Fibroblast of pulmonary artery (primary cell): ENCODE results near the gene TWIST2.

Experiments
- DNase-seq: peaks from one replicate; pipeline ENCODE4 v3.0.0-alpha.2; 2010; ENCODE audit warnings: low read depth
- H3K4me3 ChIP-seq: replicated peaks from 2 replicates; pipeline ENCODE4 v1.5.1; 2011; ENCODE audit warnings: low read depth, mild to moderate bottlenecking, control low read depth, low read length, moderate library complexity
- CTCF ChIP-seq: IDR thresholded peaks from 2 replicates; pipeline ENCODE4 v1.5.1; 2011; ENCODE audit warnings: mild to moderate bottlenecking, control low read depth, low read length, inconsistent platforms; ENCODE audit errors: missing control alignments

The TWIST2 gene

DNA sequence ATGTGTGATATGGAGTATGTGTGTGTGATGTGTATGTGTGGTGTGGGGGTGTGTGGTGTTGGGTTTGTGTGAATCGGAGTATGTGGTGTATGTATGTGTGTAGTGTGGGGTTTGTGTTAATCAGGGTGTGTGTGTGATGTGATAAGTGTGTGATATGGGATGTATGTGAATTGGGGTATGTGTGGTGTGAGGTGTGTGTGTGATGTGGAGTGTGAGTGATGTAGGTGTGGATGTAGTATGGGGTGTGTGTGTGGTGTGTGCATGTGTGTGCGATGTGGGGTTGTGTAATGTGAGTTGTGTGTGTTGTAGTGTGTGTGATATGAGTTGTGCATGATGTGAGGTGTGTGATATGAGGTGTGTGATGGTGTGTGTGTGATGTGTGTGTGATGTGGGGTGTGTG lies 54.4 kb downstream of the TWIST2 start:
- no peak for TF ChIP-seq CTCF

GRCh38 chr2:238903141-238903540 lies 55.3 kb downstream of the TWIST2 start:
- DNase-seq: no peak
- no peak for TF ChIP-seq CTCF
- H3K4me3 ChIP-seq: no peak overlapping the region

More for the DNA sequence above, 54.4 kb downstream of the TWIST2 start:
- no peak overlapping the region for H3K4me3 ChIP-seq
- DNase-seq: no peak

GRCh38 chr2:238904177-238904576 lies 56.3 kb downstream of the TWIST2 start:
- DNase-seq: no peak
- no peak overlapping the region for H3K4me3 ChIP-seq
- TF ChIP-seq CTCF: no peak

DNA sequence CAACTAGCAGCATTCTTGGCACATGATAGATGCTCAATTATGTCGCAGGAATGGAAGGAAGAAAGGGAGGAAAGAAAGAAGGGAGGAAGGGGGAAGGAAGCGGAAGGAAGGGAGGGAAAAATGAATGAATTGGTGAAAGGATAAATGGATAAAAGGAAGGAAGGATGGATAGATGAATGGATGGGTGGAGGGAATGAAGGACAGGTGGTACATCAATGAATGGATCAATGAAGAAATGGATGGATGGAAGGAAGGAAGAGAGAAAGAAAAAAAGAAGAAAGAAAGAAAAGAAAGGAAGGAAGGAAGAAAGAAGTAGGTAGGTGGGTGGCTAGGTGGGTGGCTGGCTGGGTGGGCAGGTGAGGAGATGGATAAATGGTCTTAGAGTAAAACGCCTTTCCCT lies 56.8 kb downstream of the TWIST2 start:
- TF ChIP-seq CTCF: no peak
- H3K4me3 ChIP-seq: no peak overlapping the region
- no peak for DNase-seq

DNA sequence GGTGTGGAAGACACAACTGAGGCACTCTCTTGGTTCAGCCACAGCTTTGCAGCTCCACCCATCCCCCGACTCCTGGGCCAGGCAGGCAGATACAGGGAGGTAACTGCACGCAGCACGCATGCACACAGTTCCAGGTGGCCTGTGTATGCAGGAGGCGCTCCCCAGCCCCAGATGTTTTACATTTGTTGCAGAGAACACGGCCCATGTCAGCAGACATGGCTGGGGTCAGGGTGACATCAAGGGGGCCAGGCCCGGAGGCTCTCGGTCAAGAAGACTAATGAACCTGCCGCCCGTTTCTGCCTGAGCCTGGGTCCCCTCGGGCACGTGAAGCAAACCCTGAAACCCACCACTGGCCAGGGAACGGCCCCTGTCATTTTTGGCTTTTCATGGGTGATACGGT lies 57.3 kb downstream of the TWIST2 start:
- no peak for TF ChIP-seq CTCF

GRCh38 chr2:238905644-238906043 lies 57.8 kb downstream of the TWIST2 start:
- DNase-seq: no peak
- H3K4me3 ChIP-seq: no peak overlapping the region
- TF ChIP-seq CTCF: no peak

More for the DNA sequence above, 57.3 kb downstream of the TWIST2 start:
- H3K4me3 ChIP-seq: no peak overlapping the region
- DNase-seq: no peak

- TF ChIP-seq CTCF: no peak
- no peak overlapping the region for H3K4me3 ChIP-seq
- DNase-seq: no peak
Measured at GRCh38 chr2:238906254-238906935, 58.5 kb downstream of the TWIST2 start.
